K562 (cell line): Measurements from ENCODE around the gene LTBP2. TPM values are rescaled to one million over a fixed set of nuclear protein-coding genes. Genes with fewer than 3 reads are reported as not detected.

ENCODE experiments used
- ATAC-seq: fragments of 200-7000 bp; cut with Tn5 transposase; 3 replicates; pipeline ENCODE4 v1.9.1; 2020; ENCODE audit warnings: moderate library complexity
- BruUV-seq: library from RNA; stranded (reverse); fragments of 400-500 nt; replicated peaks from 2 replicates; lab custom pipeline; 2021; lab: Mats Ljungman, UMichigan
- CTCF ChIA-PET: fragments of 300-600 bp; formaldehyde crosslinking; extraction: SDS; loops from one replicate; lab custom pipeline; 2021; ENCODE audit warnings: low intra/inter-chr PET ratio; lab: Yijun Ruan, JAX
- POLR2A ChIA-PET: fragments of 300-600, 350-650 bp; sonication (Branson Sonifier 250); formaldehyde crosslinking; extraction: SDS; loops from one replicate; lab custom pipeline; 2021; ENCODE audit warnings: antibody characterized with exemption, inconsistent platforms; lab: Yijun Ruan, JAX
- DNase-seq, 4 experiments: peaks; one replicate each; pipeline versions ENCODE4 v3.0.0 to v3.0.0-alpha.2; 2011 to 2018; ENCODE audit warnings: low spot score in 3 of 4, mixed read lengths in 3 of 4; ENCODE audit errors: extremely low read depth in 1 of 4
- FAIRE-seq: peaks from 2 replicates; lab custom pipeline; 2011; peaks lifted over from hg19 to GRCh38; lab: Jason Lieb, UNC
- H2AFZ ChIP-seq: 2 replicates; pipeline ENCODE4 v1.6.0; 2011; ENCODE audit warnings: low read depth, low read length, control low read depth, inconsistent platforms
- H3K27ac ChIP-seq: fragments of 200-600 bp; 3 replicates; pipeline ENCODE4 v1.8.0; 2011; ENCODE audit warnings: low read depth, mild to moderate bottlenecking, control low read depth, inconsistent platforms, low read length, moderate library complexity, mixed read lengths; ENCODE audit errors: extremely low read depth
- H3K27me3 ChIP-seq, 2 experiments: fragments of 300-600 bp in 1 of 2; 2 replicates in 1 of 2; 3 replicates in 1 of 2; pipeline versions ENCODE4 v1.6.0 to v1.8.0; 2011; ENCODE audit warnings: inconsistent platforms in 2 of 2, low read length in 2 of 2, mild to moderate bottlenecking in 1 of 2, mixed read lengths in 1 of 2, moderate library complexity in 1 of 2; ENCODE audit not compliant: control insufficient read depth in 2 of 2, insufficient read depth in 2 of 2
- H3K36me3 ChIP-seq: fragments of 300-600 bp; 3 replicates; pipeline ENCODE4 v1.8.0; 2011; ENCODE audit warnings: mild to moderate bottlenecking, low read length, inconsistent platforms; ENCODE audit not compliant: control insufficient read depth, insufficient read depth
- H3K4me1 ChIP-seq, 2 experiments: fragments of 200-600 bp in 1 of 2; replicated peaks in 1 of 2; 2 replicates in 1 of 2; 3 replicates in 1 of 2; pipeline versions ENCODE4 v1.5.1 to v1.8.0; 2011; ENCODE audit warnings: inconsistent platforms in 2 of 2, low read length in 2 of 2, mild to moderate bottlenecking in 1 of 2, mixed read lengths in 1 of 2, moderate library complexity in 1 of 2; ENCODE audit not compliant: control insufficient read depth in 2 of 2, insufficient read depth in 2 of 2
- H3K4me2 ChIP-seq: 2 replicates; pipeline ENCODE4 v1.6.1; 2011; ENCODE audit warnings: low read length, control low read depth, inconsistent platforms, mixed read lengths; ENCODE audit not compliant: insufficient read depth
- H3K4me3 ChIP-seq: fragments of 200-600 bp; sonication (generic), shearing (Covaris generic); 2 replicates; pipeline ENCODE4 v1.5.1; 2016; ENCODE audit warnings: control low read depth, inconsistent platforms
- H3K79me2 ChIP-seq: fragments of 200-600 bp; 3 replicates; pipeline ENCODE4 v1.8.0; 2011; ENCODE audit warnings: low read length, inconsistent platforms; ENCODE audit not compliant: control insufficient read depth, insufficient read depth
- H3K9ac ChIP-seq, 2 experiments: 2 replicates each; pipeline versions ENCODE4 v1.6.0 to v1.6.1; 2011; ENCODE audit warnings: low read depth in 2 of 2, low read length in 2 of 2, control low read depth in 1 of 2, inconsistent platforms in 1 of 2, mild to moderate bottlenecking in 1 of 2, mixed read lengths in 1 of 2; ENCODE audit not compliant: insufficient read depth in 1 of 2
- H3K9me1 ChIP-seq: one replicate; pipeline ENCODE4 v1.6.0; 2011; ENCODE audit warnings: inconsistent platforms, mild to moderate bottlenecking, low read length, moderate library complexity; ENCODE audit not compliant: control insufficient read depth, insufficient read depth
- H3K9me3 ChIP-seq: replicated peaks from 2 replicates; pipeline ENCODE4 v1.5.1; 2011; ENCODE audit warnings: low read depth, low read length, inconsistent platforms; ENCODE audit not compliant: control insufficient read depth, insufficient read depth
- H4K20me1 ChIP-seq: replicated peaks from 2 replicates; pipeline ENCODE4 v1.6.1; 2011; ENCODE audit warnings: low read length, inconsistent platforms, mixed read lengths; ENCODE audit not compliant: control insufficient read depth, insufficient read depth
- ARID1B ChIP-seq: fragments of 450-650 bp; IDR thresholded peaks from 2 replicates; pipeline ENCODE4 v1.6.1; 2016; ENCODE audit warnings: antibody characterized with exemption, mild to moderate bottlenecking, inconsistent platforms
- BRCA1 ChIP-seq, 2 experiments: fragments of 450-650 bp in 1 of 2; sonication (generic) in 1 of 2; formaldehyde crosslinking in 1 of 2; IDR thresholded peaks; 2 replicates each; pipeline versions ENCODE4 v1.5.0 to v1.6.1; 2017 to 2020; ENCODE audit warnings: mild to moderate bottlenecking in 1 of 2, missing genetic modification reagents in 1 of 2
- CBX3 ChIP-seq, 2 experiments: IDR thresholded peaks; 1 replicate in 1 of 2; 2 replicates in 1 of 2; pipeline ENCODE4 v1.6.1; 2012; ENCODE audit warnings: inconsistent platforms in 2 of 2, low read length in 2 of 2, borderline replicate concordance in 1 of 2, control low read depth in 1 of 2
- NFE2L1 ChIP-seq: fragments of 450-650 bp; IDR thresholded peaks from 2 replicates; pipeline ENCODE4 v1.6.1; 2016; ENCODE audit warnings: missing genetic modification characterization, low read depth, mild to moderate bottlenecking, missing compliant biosample characterization, moderate library complexity, borderline replicate concordance
- PML ChIP-seq: IDR thresholded peaks from 2 replicates; pipeline ENCODE4 v1.6.1; 2012; ENCODE audit warnings: low read length, inconsistent platforms
- RBM22 ChIP-seq: fragments of 200-400 bp; formaldehyde crosslinking; IDR thresholded peaks from 2 replicates; pipeline ENCODE4 v1.6.1; 2018; ENCODE audit warnings: low read length, low read depth; ENCODE audit not compliant: poor library complexity, severe bottlenecking
- RBM39 ChIP-seq: fragments of 200-400 bp; formaldehyde crosslinking; optimal IDR thresholded peaks from 2 replicates; pipeline ENCODE3; 2018; ENCODE audit warnings: low read depth, low read length
- TBP ChIP-seq: optimal IDR thresholded peaks from 2 replicates; pipeline ENCODE3; 2011; ENCODE audit warnings: low read depth, low read length, improper control_type of control experiment
- ZNF551 ChIP-seq: fragments of 250-450 bp; sonication (Bioruptor Pico); IDR thresholded peaks from 2 replicates; pipeline ENCODE4 v1.5.0; 2021; ENCODE audit warnings: mild to moderate bottlenecking, moderate library complexity
- whole genome bisulfite sequencing: fragments of 100-300 bp; shearing (Covaris generic); methylation state at CpG from one replicate; pipeline ENCODE4 v1.1.6; 2016; ENCODE audit warnings: low coverage, mixed read lengths; ENCODE audit not compliant: insufficient coverage; ENCODE audit errors: missing lambda C conversion rate; 5-methylcytosine and 5-hydroxymethylcytosine counted together
- in situ Hi-C: fragments of 300-500 bp; cut with MboI; formaldehyde crosslinking; loops from 4 replicates; pipeline ENCODE4 v1.15.0; 2018; ENCODE audit warnings: inconsistent platforms, mixed read lengths
- intact Hi-C: fragments of 100-400 bp; cut with micrococcal nuclease; formaldehyde crosslinking; loops from 2 replicates; pipeline ENCODE4 v1.14.2; 2022
- polyA plus RNA-seq, 8 experiments: library from polyadenylated mRNA; depleted of rRNA in 4 of 8; stranded (reverse) in 5 of 8; unstranded in 3 of 8; fragments of >200 nt; fragmentation: Nextera tagmentation in 2 of 8; fragmentation: Illumina TruSeq in 1 of 8; extraction: Ambion mirVana in 2 of 8; extraction: Trizol in 1 of 8; gene quantifications; 2 replicates each; pipeline versions ENCODE4 v1.2.1 to v1.2.3, GENCODE V29; 2011 to 2014; ENCODE audit warnings: inconsistent platforms in 1 of 8, missing spikeins in 1 of 8
- total RNA-seq, 7 experiments: library from RNA; depleted of rRNA in 6 of 7; stranded (reverse); fragments of >200 nt in 6 of 7; fragmentation: Illumina TruSeq in 2 of 7; extraction: Trizol in 2 of 7; gene quantifications; 2 replicates each; pipeline versions ENCODE4 v1.2.1 to v1.2.3, GENCODE V29; 2011 to 2021; ENCODE audit warnings: low replicate concordance in 1 of 7
- TF ChIP-seq, protein P1 (sequence below): fragments of 450-650 bp; IDR thresholded peaks from 2 replicates; pipeline ENCODE4 v1.6.1; 2017; ENCODE audit warnings: mild to moderate bottlenecking, moderate library complexity
- TF ChIP-seq, protein P2 (sequence below): IDR thresholded peaks from 2 replicates; pipeline ENCODE4 v1.6.1; 2011; ENCODE audit warnings: borderline replicate concordance, low read depth, mild to moderate bottlenecking, moderate library complexity, low read length; ENCODE audit not compliant: insufficient read depth, poor library complexity, severe bottlenecking

LTBP2 gene
- total and polyA plus RNA-seq, 9 of the 15 experiments (the other 6 are each of a cell fraction or from before 2014, with no cell fraction given): under 0.01 to 0.18 (median 0.03) TPM; not detected in 3

DNA sequence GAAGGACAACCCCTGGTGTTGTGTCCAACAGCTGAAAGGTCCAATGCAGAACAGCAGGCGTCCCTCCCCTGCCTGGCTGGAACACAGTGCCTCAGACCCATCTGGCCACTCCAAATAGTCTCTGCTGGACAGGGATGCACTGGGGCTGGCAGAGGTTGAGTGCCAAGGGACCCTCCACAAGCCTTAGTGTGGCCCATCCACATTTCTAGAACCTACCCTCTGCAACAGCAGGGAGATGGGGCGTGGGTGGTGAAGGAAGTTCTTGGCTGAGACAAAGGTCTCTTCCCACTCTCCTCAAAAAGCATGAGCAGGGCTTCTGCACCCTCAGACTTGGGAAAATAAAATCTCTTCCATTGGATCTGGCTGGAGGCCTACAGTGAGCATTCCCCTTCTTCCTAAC, 36.5 kb downstream of the LTBP2 start:
- no peaks in the 10 kb centered on the region; a peak in 1 of 5 replicates for H3K4me1 ChIP-seq
- no peak overlapping the region for H3K27ac ChIP-seq
- ChIA-PET POLR2A (interaction anchor here (0.9 kb wide), 1 partner anchor 15 kb away, joined by 3 read pairs; no protein-coding TSS in a partner anchor), CTCF (no interaction called here)
- in situ Hi-C loops (no loop called here), intact Hi-C loops (no loop called here)
- DNase-seq (no peak), ATAC-seq (no peak), FAIRE-seq (no peak)
- no peaks in the 10 kb centered on the region; the same call in 1 of the 2 replicates for H4K20me1 ChIP-seq
- TF ChIP-seq ZNF551 (no peak), RBM39 (no peak), NFE2L1 (tag) (no peak), ARID1B (no peak), BRCA1 (IDR thresholded peaks at IDR 0.05) (no peak), BRCA1 (CRISPR knock-in tag; IDR thresholded peaks at IDR 0.05) (no peak), CBX3 (IDR thresholded peaks at IDR 0.05; ENCODE audit: borderline replicate concordance in 1 of 2, low read length in 2 of 2) (no peak), TBP (no peak), RBM22 (no peak), PML (no peak)
- TF ChIP-seq, protein P1, sequence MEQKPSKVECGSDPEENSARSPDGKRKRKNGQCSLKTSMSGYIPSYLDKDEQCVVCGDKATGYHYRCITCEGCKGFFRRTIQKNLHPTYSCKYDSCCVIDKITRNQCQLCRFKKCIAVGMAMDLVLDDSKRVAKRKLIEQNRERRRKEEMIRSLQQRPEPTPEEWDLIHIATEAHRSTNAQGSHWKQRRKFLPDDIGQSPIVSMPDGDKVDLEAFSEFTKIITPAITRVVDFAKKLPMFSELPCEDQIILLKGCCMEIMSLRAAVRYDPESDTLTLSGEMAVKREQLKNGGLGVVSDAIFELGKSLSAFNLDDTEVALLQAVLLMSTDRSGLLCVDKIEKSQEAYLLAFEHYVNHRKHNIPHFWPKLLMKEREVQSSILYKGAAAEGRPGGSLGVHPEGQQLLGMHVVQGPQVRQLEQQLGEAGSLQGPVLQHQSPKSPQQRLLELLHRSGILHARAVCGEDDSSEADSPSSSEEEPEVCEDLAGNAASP: no peak
- TF ChIP-seq, protein P2, sequence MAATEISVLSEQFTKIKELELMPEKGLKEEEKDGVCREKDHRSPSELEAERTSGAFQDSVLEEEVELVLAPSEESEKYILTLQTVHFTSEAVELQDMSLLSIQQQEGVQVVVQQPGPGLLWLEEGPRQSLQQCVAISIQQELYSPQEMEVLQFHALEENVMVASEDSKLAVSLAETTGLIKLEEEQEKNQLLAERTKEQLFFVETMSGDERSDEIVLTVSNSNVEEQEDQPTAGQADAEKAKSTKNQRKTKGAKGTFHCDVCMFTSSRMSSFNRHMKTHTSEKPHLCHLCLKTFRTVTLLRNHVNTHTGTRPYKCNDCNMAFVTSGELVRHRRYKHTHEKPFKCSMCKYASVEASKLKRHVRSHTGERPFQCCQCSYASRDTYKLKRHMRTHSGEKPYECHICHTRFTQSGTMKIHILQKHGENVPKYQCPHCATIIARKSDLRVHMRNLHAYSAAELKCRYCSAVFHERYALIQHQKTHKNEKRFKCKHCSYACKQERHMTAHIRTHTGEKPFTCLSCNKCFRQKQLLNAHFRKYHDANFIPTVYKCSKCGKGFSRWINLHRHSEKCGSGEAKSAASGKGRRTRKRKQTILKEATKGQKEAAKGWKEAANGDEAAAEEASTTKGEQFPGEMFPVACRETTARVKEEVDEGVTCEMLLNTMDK: no peak
- H3K36me3 ChIP-seq: no peaks in the 10 kb centered on the region
- H3K4me3 ChIP-seq: no peak overlapping the region
- H3K79me2 ChIP-seq: no peaks in the 10 kb centered on the region
- WGBS: 0% methylated on average over 1 of the region's 2 CpGs
- no peak overlapping the region for H2AFZ ChIP-seq
- no peaks in the 10 kb centered on the region for H3K9me3 ChIP-seq
- no peaks in the 10 kb centered on the region for H3K9me1 ChIP-seq
- H3K9ac ChIP-seq: no peak overlapping the region
- BruUV-seq: no TSS peak
- H3K27me3 ChIP-seq: peaks cover 4 to 36% of the 10 kb centered on the region in 2 experiments; a peak in 3 of 5 replicates
- H3K4me2 ChIP-seq: no peak overlapping the region
